ENCODE measurements around the gene SLC12A6. TPM values are rescaled to one million over a fixed set of nuclear protein-coding genes. Genes with fewer than 3 reads are reported as not detected.

The SLC12A6 gene
- total and polyA plus RNA-seq, 2 of the 13 experiments (the other 11 are each of a cell fraction or from before 2014, with no cell fraction given), result 15.2 to 30.1 TPM

DNA sequence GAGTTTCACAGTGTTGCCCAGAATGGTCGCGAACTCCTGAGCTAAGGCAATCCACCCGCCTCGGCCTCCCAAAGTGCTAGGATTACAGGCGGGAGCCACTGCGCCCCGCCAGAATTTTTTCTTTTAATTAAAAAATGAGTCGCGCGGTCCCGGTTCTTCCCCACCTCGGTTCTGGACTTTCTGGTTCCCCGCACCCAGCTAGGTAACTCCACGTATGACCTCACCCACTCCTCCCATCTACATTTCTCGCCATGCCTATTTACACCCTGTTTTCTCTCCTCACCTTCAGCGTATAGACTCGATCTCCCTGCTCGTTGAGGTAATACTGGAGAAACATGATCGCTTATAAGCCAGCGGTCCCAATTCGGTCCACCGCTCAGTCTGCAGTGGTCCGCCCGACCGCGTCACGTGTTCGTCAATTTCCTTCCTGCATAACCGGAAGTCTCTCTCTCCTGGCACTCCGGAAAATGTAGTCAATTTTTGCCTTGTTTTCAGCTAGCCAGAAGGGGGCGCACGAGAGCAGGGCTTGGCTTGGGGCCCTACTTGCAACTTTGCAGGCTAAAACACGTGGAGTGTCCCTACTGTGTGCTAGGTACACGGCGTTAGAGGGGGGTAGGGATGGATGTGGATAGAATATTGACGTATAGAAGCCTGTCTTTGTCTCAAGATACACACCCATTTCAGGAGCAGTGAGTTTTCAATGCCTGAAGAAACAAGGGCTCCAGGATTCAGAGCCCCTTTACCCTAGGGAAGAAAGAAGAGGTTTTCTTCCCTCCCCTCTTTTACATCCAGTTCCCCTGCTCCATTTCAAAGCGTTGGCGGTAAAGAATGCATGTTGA is 5.4 kb upstream of the SLC12A6 start, which contains the start of the genes NOP10 and NUTM1 (continued):
- TF ChIP-seq BORCS8-MEF2B (CRISPR knock-in tag; IDR thresholded peaks at IDR 0.05) (peak; percentile 69), JUND (CRISPR knock-in tag; IDR thresholded peaks at IDR 0.05) (no peak), ZNF143 (CRISPR knock-in tag; IDR thresholded peaks at IDR 0.05) (peak; percentile 69; the same call in 1 of the 2 replicates), ZSCAN25 (CRISPR knock-in tag; IDR thresholded peaks at IDR 0.05) (peak; percentile 49; the same call in 1 of the 2 replicates), KDM5B (CRISPR knock-in tag; IDR thresholded peaks at IDR 0.05; ENCODE audit: borderline replicate concordance) (peak; percentile 75; the same call in 1 of the 2 replicates), KLF13 (CRISPR knock-in tag; IDR thresholded peaks at IDR 0.05) (no peak), CEBPG (CRISPR knock-in tag; IDR thresholded peaks at IDR 0.05) (peak; percentile 47), ZNF451 (CRISPR knock-in tag; IDR thresholded peaks at IDR 0.05) (peak; percentile 72; the same call in 1 of the 2 replicates), ZNF543 (CRISPR knock-in tag; IDR thresholded peaks at IDR 0.05) (no peak), RNF2 (conservative IDR thresholded peaks at IDR 0.05; ENCODE audit: low read depth) (no peak), IRX3 (CRISPR knock-in tag; IDR thresholded peaks at IDR 0.05; ENCODE audit: borderline replicate concordance, low read depth) (no peak), SMAD3 (CRISPR knock-in tag; IDR thresholded peaks at IDR 0.05) (no peak), ZNF629 (CRISPR knock-in tag; conservative IDR thresholded peaks at IDR 0.05) (0 out of 2 replicates have a peak, but pooled peaks have one; percentile 18), ZNF562 (CRISPR knock-in tag; IDR thresholded peaks at IDR 0.05; ENCODE audit: borderline replicate concordance) (no peak; the same call in 1 of the 2 replicates)
- TF ChIP-seq, protein P1, sequence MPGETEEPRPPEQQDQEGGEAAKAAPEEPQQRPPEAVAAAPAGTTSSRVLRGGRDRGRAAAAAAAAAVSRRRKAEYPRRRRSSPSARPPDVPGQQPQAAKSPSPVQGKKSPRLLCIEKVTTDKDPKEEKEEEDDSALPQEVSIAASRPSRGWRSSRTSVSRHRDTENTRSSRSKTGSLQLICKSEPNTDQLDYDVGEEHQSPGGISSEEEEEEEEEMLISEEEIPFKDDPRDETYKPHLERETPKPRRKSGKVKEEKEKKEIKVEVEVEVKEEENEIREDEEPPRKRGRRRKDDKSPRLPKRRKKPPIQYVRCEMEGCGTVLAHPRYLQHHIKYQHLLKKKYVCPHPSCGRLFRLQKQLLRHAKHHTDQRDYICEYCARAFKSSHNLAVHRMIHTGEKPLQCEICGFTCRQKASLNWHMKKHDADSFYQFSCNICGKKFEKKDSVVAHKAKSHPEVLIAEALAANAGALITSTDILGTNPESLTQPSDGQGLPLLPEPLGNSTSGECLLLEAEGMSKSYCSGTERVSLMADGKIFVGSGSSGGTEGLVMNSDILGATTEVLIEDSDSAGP (CRISPR knock-in tag; IDR thresholded peaks at IDR 0.05; ENCODE audit: borderline replicate concordance), result peak; percentile 55
- TF ChIP-seq, protein P2, sequence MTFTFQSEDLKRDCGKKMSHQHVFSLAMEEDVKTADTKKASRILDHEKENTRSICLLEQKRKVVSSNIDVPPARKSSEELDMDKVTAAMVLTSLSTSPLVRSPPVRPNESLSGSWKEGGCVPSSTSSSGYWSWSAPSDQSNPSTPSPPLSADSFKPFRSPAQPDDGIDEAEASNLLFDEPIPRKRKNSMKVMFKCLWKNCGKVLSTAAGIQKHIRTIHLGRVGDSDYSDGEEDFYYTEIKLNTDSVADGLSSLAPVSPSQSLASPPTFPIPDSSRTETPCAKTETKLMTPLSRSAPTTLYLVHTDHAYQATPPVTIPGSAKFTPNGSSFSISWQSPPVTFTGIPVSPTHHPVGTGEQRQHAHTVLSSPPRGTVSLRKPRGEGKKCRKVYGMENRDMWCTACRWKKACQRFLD (CRISPR knock-in tag; IDR thresholded peaks at IDR 0.05; ENCODE audit: borderline replicate concordance), result no peak
- TF ChIP-seq, protein P3, sequence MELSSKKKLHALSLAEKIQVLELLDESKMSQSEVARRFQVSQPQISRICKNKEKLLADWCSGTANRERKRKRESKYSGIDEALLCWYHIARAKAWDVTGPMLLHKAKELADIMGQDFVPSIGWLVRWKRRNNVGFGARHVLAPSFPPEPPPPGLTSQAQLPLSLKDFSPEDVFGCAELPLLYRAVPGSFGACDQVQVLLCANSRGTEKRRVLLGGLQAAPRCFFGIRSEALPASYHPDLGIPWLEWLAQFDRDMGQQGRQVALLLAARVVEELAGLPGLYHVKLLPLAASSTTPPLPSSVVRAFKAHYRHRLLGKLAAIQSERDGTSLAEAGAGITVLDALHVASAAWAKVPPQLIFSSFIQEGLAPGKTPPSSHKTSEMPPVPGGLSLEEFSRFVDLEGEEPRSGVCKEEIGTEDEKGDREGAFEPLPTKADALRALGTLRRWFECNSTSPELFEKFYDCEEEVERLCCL (CRISPR knock-in tag; IDR thresholded peaks at IDR 0.05; ENCODE audit: borderline replicate concordance), result no peak
- TF ChIP-seq, protein P4, sequence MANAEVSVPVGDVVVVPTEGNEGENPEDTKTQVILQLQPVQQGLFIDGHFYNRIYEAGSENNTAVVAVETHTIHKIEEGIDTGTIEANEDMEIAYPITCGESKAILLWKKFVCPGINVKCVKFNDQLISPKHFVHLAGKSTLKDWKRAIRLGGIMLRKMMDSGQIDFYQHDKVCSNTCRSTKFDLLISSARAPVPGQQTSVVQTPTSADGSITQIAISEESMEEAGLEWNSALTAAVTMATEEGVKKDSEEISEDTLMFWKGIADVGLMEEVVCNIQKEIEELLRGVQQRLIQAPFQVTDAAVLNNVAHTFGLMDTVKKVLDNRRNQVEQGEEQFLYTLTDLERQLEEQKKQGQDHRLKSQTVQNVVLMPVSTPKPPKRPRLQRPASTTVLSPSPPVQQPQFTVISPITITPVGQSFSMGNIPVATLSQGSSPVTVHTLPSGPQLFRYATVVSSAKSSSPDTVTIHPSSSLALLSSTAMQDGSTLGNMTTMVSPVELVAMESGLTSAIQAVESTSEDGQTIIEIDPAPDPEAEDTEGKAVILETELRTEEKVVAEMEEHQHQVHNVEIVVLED (CRISPR knock-in tag; IDR thresholded peaks at IDR 0.05; ENCODE audit: borderline replicate concordance), result peak; percentile 74; the same call in 1 of the 2 replicates
- TF ChIP-seq, protein P5, sequence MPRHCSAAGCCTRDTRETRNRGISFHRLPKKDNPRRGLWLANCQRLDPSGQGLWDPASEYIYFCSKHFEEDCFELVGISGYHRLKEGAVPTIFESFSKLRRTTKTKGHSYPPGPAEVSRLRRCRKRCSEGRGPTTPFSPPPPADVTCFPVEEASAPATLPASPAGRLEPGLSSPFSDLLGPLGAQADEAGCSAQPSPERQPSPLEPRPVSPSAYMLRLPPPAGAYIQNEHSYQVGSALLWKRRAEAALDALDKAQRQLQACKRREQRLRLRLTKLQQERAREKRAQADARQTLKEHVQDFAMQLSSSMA (CRISPR knock-in tag; IDR thresholded peaks at IDR 0.05), result no peak
- TF ChIP-seq, protein P6, sequence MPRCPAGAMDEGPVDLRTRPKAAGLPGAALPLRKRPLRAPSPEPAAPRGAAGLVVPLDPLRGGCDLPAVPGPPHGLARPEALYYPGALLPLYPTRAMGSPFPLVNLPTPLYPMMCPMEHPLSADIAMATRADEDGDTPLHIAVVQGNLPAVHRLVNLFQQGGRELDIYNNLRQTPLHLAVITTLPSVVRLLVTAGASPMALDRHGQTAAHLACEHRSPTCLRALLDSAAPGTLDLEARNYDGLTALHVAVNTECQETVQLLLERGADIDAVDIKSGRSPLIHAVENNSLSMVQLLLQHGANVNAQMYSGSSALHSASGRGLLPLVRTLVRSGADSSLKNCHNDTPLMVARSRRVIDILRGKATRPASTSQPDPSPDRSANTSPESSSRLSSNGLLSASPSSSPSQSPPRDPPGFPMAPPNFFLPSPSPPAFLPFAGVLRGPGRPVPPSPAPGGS (CRISPR knock-in tag; IDR thresholded peaks at IDR 0.05), result no peak

Measured in HepG2 (cell line).